Uterus (tissue), 4 donors: Measurements from ENCODE around the gene FAM110A. TPM values are rescaled to one million over a fixed set of nuclear protein-coding genes. Genes with fewer than 3 reads are reported as not detected.

Source experiments
- DNase-seq, 2 donors: peaks; one replicate each; pipeline ENCODE4 v3.0.0-alpha.2; 2019 to 2020
- H3K27ac ChIP-seq, 2 donors: fragments of 200-600 bp; sonication (generic); 1 replicate in 1 of 2; 2 replicates in 1 of 2; pipeline ENCODE4 v1.5.1; 2016 to 2018
- H3K27me3 ChIP-seq, 2 donors: fragments of 200-600 bp; sonication (generic); one replicate each; pipeline ENCODE4 v1.5.1; 2018 to 2019; ENCODE audit warnings: control low read depth in 1 of 2
- H3K36me3 ChIP-seq, 2 donors: fragments of 200-600 bp; sonication (generic); one replicate each; pipeline ENCODE4 v1.5.1; 2019; ENCODE audit warnings: control low read depth in 1 of 2
- H3K4me1 ChIP-seq, 2 donors: fragments of 200-600 bp; sonication (generic); one replicate each; pipeline ENCODE4 v1.5.1; 2018 to 2019; ENCODE audit warnings: control low read depth in 1 of 2
- H3K4me3 ChIP-seq, 2 donors: fragments of 200-600 bp; sonication (generic); 1 replicate in 1 of 2; 2 replicates in 1 of 2; pipeline ENCODE4 v1.5.1; 2018 to 2019; ENCODE audit warnings: mild to moderate bottlenecking in 1 of 2
- H3K9me3 ChIP-seq, 2 donors: fragments of 200-600 bp; sonication (generic); one replicate each; pipeline ENCODE4 v1.5.1; 2019; ENCODE audit warnings: control low read depth in 1 of 2
- CTCF ChIP-seq, 4 experiments: fragments of 200-600 bp in 2 of 4; fragments of 450-650 bp in 2 of 4; sonication (generic) in 2 of 4; IDR thresholded peaks; one replicate each; pipeline ENCODE4 v1.5.1; 2016 to 2019; ENCODE audit warnings: antibody characterized with exemption in 4 of 4, mild to moderate bottlenecking in 2 of 4, moderate library complexity in 1 of 4
- POLR2A ChIP-seq, 2 donors: fragments of 450-650 bp; IDR thresholded peaks; one replicate each; pipeline ENCODE4 v1.6.1; 2016; ENCODE audit warnings: antibody characterized with exemption in 2 of 2, mild to moderate bottlenecking in 1 of 2, moderate library complexity in 1 of 2
- intact Hi-C: fragments of 100-400 bp; cut with DNase I; formaldehyde crosslinking; loops from one replicate; pipeline ENCODE4 v1.15.1; 2023; ENCODE audit warnings: low total_unique reads
- total RNA-seq, 4 donors: library from RNA; depleted of rRNA in 3 of 4; stranded (reverse); fragments of >200 nt in 3 of 4; gene quantifications; one replicate each; pipeline versions ENCODE4 v1.1.0 to v1.2.4, GENCODE V29; 2014 to 2023
- donor health status: DM: yes; HTN: yes; CAD: no.

Gene FAM110A
- total RNA-seq, 4 donors from 2014 or later, result 0.59 to 6.2 (median 4.0) TPM

- H3K36me3 ChIP-seq, result no peaks in the 10 kb centered on the region
- H3K27ac ChIP-seq, result no peak overlapping the region
- intact Hi-C loops, result no loop called here
- no peak overlapping the region for H3K4me3 ChIP-seq
- no peak for TF ChIP-seq POLR2A (IDR thresholded peaks at IDR 0.05)
- no peak for TF ChIP-seq CTCF (IDR thresholded peaks at IDR 0.05)
- H3K9me3 ChIP-seq, result no peaks in the 10 kb centered on the region
- no peaks in the 10 kb centered on the region for H3K27me3 ChIP-seq
- H3K4me1 ChIP-seq, result no peaks in the 10 kb centered on the region
- DNase-seq, result no peak
These were observed 22.9 kb downstream of the FAM110A start for GRCh38 chr20:856361-856775.

DNA sequence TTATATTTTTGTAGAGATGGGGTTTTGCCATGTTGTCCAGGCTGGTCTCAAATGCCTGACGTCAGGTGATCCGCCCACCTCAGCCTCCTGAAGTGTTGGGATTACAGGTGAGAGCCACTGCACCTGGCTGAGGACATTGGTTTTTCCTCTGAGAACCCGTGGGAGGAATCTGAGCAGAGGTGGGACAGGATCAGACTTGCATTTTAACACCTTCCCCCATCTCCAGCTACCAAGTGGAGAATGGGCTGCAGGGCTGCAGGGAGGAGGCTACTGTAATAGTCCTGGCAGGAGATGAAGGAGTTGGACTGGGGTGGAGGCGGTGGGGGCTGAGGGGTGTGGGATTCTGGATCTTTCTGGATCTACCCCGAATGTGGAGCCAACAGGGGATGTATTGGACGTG, 24.5 kb downstream of the FAM110A start:
- intact Hi-C loops, result no loop called here
- Histone ChIP-seq H3K27me3 (no peaks in the 10 kb centered on the region), H3K36me3 (no peaks in the 10 kb centered on the region), H3K27ac (no peak overlapping the region), H3K4me3 (no peak overlapping the region), H3K9me3 (no peaks in the 10 kb centered on the region), H3K4me1 (no peaks in the 10 kb centered on the region)
- DNase-seq, result no peak
- TF ChIP-seq CTCF (IDR thresholded peaks at IDR 0.05), result no peak
- TF ChIP-seq POLR2A (IDR thresholded peaks at IDR 0.05), result no peak

- intact Hi-C loops, result no loop called here
- no peak for DNase-seq
- H3K9me3 ChIP-seq, result no peaks in the 10 kb centered on the region
- TF ChIP-seq CTCF (IDR thresholded peaks at IDR 0.05) (no peak), POLR2A (IDR thresholded peaks at IDR 0.05) (no peak)
- H3K27me3 ChIP-seq, result no peaks in the 10 kb centered on the region
- H3K27ac ChIP-seq, result no peak overlapping the region
- H3K4me1 ChIP-seq, result no peaks in the 10 kb centered on the region
- no peak overlapping the region for H3K4me3 ChIP-seq
- H3K36me3 ChIP-seq, result no peaks in the 10 kb centered on the region
These were observed 26.3 kb downstream of the FAM110A start for GRCh38 chr20:859751-860231.

- Histone ChIP-seq H3K36me3 (no peaks in the 10 kb centered on the region), H3K27me3 (no peaks in the 10 kb centered on the region), H3K9me3 (no peaks in the 10 kb centered on the region)
These were observed 27.4 kb downstream of the FAM110A start for GRCh38 chr20:860891-861290.

DNA sequence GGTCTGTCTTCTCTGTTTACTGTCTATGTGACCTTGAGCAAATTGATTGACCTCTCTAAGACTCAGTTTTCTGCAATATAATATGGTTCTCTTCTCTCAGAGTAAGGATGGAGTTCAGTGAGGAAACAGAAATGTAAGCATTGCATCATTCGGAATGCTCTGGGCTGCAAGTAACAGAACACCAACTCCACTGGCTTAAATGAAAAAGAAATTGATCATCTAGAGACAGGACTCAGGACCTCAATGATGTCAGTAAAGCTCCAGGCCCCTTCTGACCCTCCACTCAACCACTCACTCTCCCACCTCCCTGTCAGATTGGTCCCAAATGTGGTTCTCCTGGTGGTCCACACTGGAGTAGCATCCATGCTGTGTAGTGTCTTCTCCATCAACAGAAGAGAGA, 31.9 kb downstream of the FAM110A start:
- Histone ChIP-seq H3K4me3 (no peak overlapping the region), H3K36me3 (no peaks in the 10 kb centered on the region), H3K27ac (no peak overlapping the region), H3K9me3 (no peaks in the 10 kb centered on the region), H3K27me3 (no peaks in the 10 kb centered on the region), H3K4me1 (no peaks in the 10 kb centered on the region)
- intact Hi-C loops, result no loop called here
- no peak for TF ChIP-seq POLR2A (IDR thresholded peaks at IDR 0.05)
- no peak for TF ChIP-seq CTCF (IDR thresholded peaks at IDR 0.05)
- no peak for DNase-seq

More at GRCh38 chr20:860891-861290, 27.4 kb downstream of the FAM110A start:
- intact Hi-C loops, result no loop called here
- TF ChIP-seq CTCF (IDR thresholded peaks at IDR 0.05) (no peak), POLR2A (IDR thresholded peaks at IDR 0.05) (no peak)
- DNase-seq, result no peak
- no peak overlapping the region for H3K4me3 ChIP-seq
- H3K27ac ChIP-seq, result no peak overlapping the region
- H3K4me1 ChIP-seq, result no peaks in the 10 kb centered on the region
